ENCODE results near the gene EFCAB6.
"Not testable (repeated sequence)": the region's sequence is repeated elsewhere in the genome, so short reads cannot be mapped to it uniquely, and the experiment has no call there.

The EFCAB6 gene

DNA sequence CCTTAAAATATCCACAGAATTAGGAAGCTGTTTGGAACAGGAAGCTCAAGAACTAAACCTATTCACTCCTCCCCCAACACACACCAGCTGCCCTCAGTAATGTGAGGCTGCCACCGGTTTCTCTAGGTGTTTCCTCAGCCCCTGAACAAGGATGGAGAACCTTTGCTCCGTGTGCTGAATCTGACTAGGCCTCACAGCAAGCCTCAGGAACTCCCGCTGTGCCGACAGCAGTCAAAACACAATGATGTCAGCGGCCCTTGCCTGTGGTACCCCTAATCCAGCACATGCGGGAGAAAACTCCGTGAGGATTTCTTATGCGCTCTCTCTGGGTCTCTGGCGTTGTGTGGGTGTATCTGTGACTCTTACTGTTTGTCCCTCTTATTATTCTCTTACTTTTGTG lies 153.3 kb downstream of the EFCAB6 start:
- TF ChIP-seq, protein P1, sequence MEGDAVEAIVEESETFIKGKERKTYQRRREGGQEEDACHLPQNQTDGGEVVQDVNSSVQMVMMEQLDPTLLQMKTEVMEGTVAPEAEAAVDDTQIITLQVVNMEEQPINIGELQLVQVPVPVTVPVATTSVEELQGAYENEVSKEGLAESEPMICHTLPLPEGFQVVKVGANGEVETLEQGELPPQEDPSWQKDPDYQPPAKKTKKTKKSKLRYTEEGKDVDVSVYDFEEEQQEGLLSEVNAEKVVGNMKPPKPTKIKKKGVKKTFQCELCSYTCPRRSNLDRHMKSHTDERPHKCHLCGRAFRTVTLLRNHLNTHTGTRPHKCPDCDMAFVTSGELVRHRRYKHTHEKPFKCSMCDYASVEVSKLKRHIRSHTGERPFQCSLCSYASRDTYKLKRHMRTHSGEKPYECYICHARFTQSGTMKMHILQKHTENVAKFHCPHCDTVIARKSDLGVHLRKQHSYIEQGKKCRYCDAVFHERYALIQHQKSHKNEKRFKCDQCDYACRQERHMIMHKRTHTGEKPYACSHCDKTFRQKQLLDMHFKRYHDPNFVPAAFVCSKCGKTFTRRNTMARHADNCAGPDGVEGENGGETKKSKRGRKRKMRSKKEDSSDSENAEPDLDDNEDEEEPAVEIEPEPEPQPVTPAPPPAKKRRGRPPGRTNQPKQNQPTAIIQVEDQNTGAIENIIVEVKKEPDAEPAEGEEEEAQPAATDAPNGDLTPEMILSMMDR (IDR thresholded peaks at IDR 0.05; ENCODE audit: control insufficient read depth, insufficient read depth, low read depth, low read length, missing control alignments): no peak
- no peak for DNase-seq (ENCODE audit: low read depth)
- H3K4me3 ChIP-seq (ENCODE audit: control insufficient read depth, low read depth, low read length): no peak overlapping the region

DNA sequence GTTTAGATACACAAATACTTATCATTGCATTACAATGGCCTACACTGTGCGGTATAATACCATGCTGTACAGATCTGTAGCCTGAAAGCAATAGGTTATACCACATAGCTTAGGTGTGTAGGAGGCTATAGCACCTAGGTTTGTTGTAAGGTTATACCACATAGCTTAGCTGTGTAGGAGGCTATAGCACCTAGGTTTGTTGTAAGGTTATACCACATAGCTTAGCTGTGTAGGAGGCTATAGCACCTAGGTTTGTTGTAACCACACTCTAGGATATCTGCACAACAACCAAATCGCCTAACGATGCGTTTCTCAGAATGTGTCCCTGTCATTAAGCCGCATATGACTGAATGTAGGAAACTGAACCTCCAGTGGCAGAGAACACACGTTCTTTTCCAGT lies 155.5 kb downstream of the EFCAB6 start:
- not testable (repeated sequence) for DNase-seq (ENCODE audit: low read depth); H3K4me3 ChIP-seq (ENCODE audit: control insufficient read depth, low read depth, low read length)

- no peak overlapping the region for H3K4me3 ChIP-seq (ENCODE audit: control insufficient read depth, low read depth, low read length)
- no peak for DNase-seq (ENCODE audit: low read depth)
- TF ChIP-seq, protein P1 (IDR thresholded peaks at IDR 0.05; ENCODE audit: control insufficient read depth, insufficient read depth, low read depth, low read length, missing control alignments): no peak
Measured at GRCh38 chr22:43654271-43654670, 157.8 kb downstream of the EFCAB6 start.

DNA sequence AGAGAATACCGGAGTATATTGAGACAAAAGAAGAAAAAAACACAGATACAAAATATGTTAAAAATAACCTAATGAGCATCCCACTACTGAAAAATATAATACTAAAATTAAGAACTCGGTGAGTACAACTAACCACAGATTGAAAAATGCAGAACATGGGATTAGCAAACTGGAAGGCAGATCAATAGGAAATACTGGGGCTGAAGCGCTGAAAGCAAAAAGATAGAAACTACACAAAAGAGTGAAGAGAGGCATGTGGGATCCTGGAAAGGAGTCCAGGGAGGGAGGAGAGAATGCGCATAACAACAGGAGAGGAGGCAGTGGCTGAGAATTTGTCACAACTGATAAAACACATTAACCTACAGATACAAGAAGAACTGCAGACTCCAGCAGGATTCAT lies 159.3 kb downstream of the EFCAB6 start:
- TF ChIP-seq, protein P1 (IDR thresholded peaks at IDR 0.05; ENCODE audit: control insufficient read depth, insufficient read depth, low read depth, low read length, missing control alignments): no peak
- DNase-seq (ENCODE audit: low read depth): no peak

GRCh38 chr22:43643387-43643786 lies 168.7 kb downstream of the EFCAB6 start:
- DNase-seq (ENCODE audit: low read depth): no peak
- TF ChIP-seq, protein P1 (IDR thresholded peaks at IDR 0.05; ENCODE audit: control insufficient read depth, insufficient read depth, low read depth, low read length, missing control alignments): no peak
- no peak overlapping the region for H3K4me3 ChIP-seq (ENCODE audit: control insufficient read depth, low read depth, low read length)

More for the DNA sequence above, 159.3 kb downstream of the EFCAB6 start:
- no peak overlapping the region for H3K4me3 ChIP-seq (ENCODE audit: control insufficient read depth, low read depth, low read length)

- TF ChIP-seq, protein P1 (IDR thresholded peaks at IDR 0.05; ENCODE audit: control insufficient read depth, insufficient read depth, low read depth, low read length, missing control alignments): no peak
- H3K4me3 ChIP-seq (ENCODE audit: control insufficient read depth, low read depth, low read length): no peak overlapping the region
- no peak for DNase-seq (ENCODE audit: low read depth)
Measured at GRCh38 chr22:43642319-43643206, 169.5 kb downstream of the EFCAB6 start.

GRCh38 chr22:43639228-43639948 lies 172.7 kb downstream of the EFCAB6 start:
- TF ChIP-seq, protein P1 (IDR thresholded peaks at IDR 0.05; ENCODE audit: control insufficient read depth, insufficient read depth, low read depth, low read length, missing control alignments): no peak
- no peak overlapping the region for H3K4me3 ChIP-seq (ENCODE audit: control insufficient read depth, low read depth, low read length)
- DNase-seq (ENCODE audit: low read depth): no peak
